WTC11 (cell line): ENCODE data around the gene DISP3. TPM values are rescaled to one million over a fixed set of nuclear protein-coding genes. Genes with fewer than 3 reads are reported as not detected.

ENCODE experiments used
- ATAC-seq: fragments of 200-7000 bp; cut with Tn5 transposase; 2 replicates; pipeline ENCODE4 v1.10.0; 2021; ENCODE audit warnings: mild to moderate bottlenecking, moderate library complexity
- CTCF ChIA-PET: fragments of 300-600 bp; sonication (Branson Sonifier 250); formaldehyde crosslinking; loops from one replicate; lab custom pipeline; 2021; ENCODE audit warnings: antibody characterized with exemption; lab: Charles Lee
- POLR2A ChIA-PET: fragments of 350-600 bp; sonication (Branson Sonifier 250); formaldehyde crosslinking; loops from one replicate; lab custom pipeline; 2021; ENCODE audit warnings: antibody characterized with exemption; lab: Charles Lee
- DNase-seq: peaks from one replicate; pipeline ENCODE4 v3.0.0; 2021; ENCODE audit warnings: low spot score
- H3K27ac Mint-ChIP-seq: 2 replicates; pipeline ENCODE4 v1.8.0; 2021; ENCODE audit warnings: mixed read lengths
- H3K27me3 Mint-ChIP-seq: 2 replicates; pipeline ENCODE4 v1.8.0; 2021; ENCODE audit warnings: low read depth, mild to moderate bottlenecking, moderate library complexity, mixed read lengths
- H3K36me3 Mint-ChIP-seq: 2 replicates; pipeline ENCODE4 v1.8.0; 2021; ENCODE audit warnings: mixed read lengths
- H3K4me1 Mint-ChIP-seq: 2 replicates; pipeline ENCODE4 v1.8.0; 2022; ENCODE audit warnings: mixed read lengths
- H3K4me3 Mint-ChIP-seq: 2 replicates; pipeline ENCODE4 v1.8.0; 2021; ENCODE audit warnings: mild to moderate bottlenecking, moderate library complexity, mixed read lengths
- H3K9me3 Mint-ChIP-seq: 2 replicates; pipeline ENCODE4 v1.8.0; 2021; ENCODE audit warnings: mixed read lengths
- EMX1 ChIP-seq: fragments of 250-450 bp; sonication (Bioruptor Pico); IDR thresholded peaks from 2 replicates; pipeline ENCODE4 v1.8.0; 2021; ENCODE audit warnings: mild to moderate bottlenecking
- ETV6 ChIP-seq: sonication (generic); formaldehyde crosslinking; IDR thresholded peaks from 2 replicates; pipeline ENCODE4 v1.8.1; 2022; ENCODE audit warnings: mild to moderate bottlenecking, missing genetic modification reagents
- FOXJ3 ChIP-seq: sonication (generic); formaldehyde crosslinking; IDR thresholded peaks from 2 replicates; pipeline ENCODE4 v1.9.0; 2021; ENCODE audit warnings: missing genetic modification reagents, mild to moderate bottlenecking, borderline replicate concordance
- HMGA2 ChIP-seq: fragments of 250-450 bp; sonication (Bioruptor Pico); IDR thresholded peaks from 2 replicates; pipeline ENCODE4 v1.4.0; 2021; ENCODE audit warnings: mild to moderate bottlenecking, moderate library complexity
- JUN ChIP-seq: sonication (generic); formaldehyde crosslinking; IDR thresholded peaks from 2 replicates; pipeline ENCODE4 v1.8.0; 2023; ENCODE audit warnings: mild to moderate bottlenecking, missing genetic modification reagents
- NFYB ChIP-seq: sonication (generic); formaldehyde crosslinking; conservative IDR thresholded peaks from 2 replicates; pipeline ENCODE4 v1.8.0; 2022; ENCODE audit warnings: low read depth, missing genetic modification reagents
- NR1H2 ChIP-seq: sonication (generic); formaldehyde crosslinking; IDR thresholded peaks from 2 replicates; pipeline ENCODE4 v1.9.0; 2021; ENCODE audit warnings: mild to moderate bottlenecking, moderate library complexity, missing genetic modification reagents
- NR2C2 ChIP-seq: sonication (generic); formaldehyde crosslinking; IDR thresholded peaks from 2 replicates; pipeline ENCODE4 v1.8.0; 2022; ENCODE audit warnings: mild to moderate bottlenecking, missing genetic modification reagents
- RELA ChIP-seq: sonication (generic); formaldehyde crosslinking; IDR thresholded peaks from 2 replicates; pipeline ENCODE4 v1.8.1; 2022; ENCODE audit warnings: missing genetic modification reagents, mild to moderate bottlenecking, borderline replicate concordance
- RORB ChIP-seq: fragments of 250-450 bp; sonication (Bioruptor Pico); IDR thresholded peaks from 2 replicates; pipeline ENCODE4 v1.9.0; 2021; ENCODE audit warnings: mild to moderate bottlenecking
- SOX15 ChIP-seq: fragments of 250-450 bp; sonication (Bioruptor Pico); IDR thresholded peaks from 2 replicates; pipeline ENCODE4 v1.9.0; 2021; ENCODE audit warnings: mild to moderate bottlenecking
- TEAD4 ChIP-seq: sonication (generic); formaldehyde crosslinking; IDR thresholded peaks from 2 replicates; pipeline ENCODE4 v1.8.0; 2022; ENCODE audit warnings: mild to moderate bottlenecking, missing genetic modification reagents
- ZNF232 ChIP-seq: sonication (generic); formaldehyde crosslinking; IDR thresholded peaks from 2 replicates; pipeline ENCODE4 v1.8.0; 2022; ENCODE audit warnings: mild to moderate bottlenecking, missing genetic modification reagents
- ZNF671 ChIP-seq: fragments of 250-450 bp; sonication (Bioruptor Pico); IDR thresholded peaks from 2 replicates; pipeline ENCODE4 v1.8.0; 2021; ENCODE audit warnings: mild to moderate bottlenecking
- total RNA-seq: library from RNA; stranded (reverse); gene quantifications from 3 replicates; pipeline ENCODE4 v1.2.3, GENCODE V29; 2021
- TF ChIP-seq, protein P1 (sequence below): fragments of 250-450 bp; sonication (Bioruptor Pico); IDR thresholded peaks from 2 replicates; pipeline ENCODE4 v1.9.0; 2021; ENCODE audit warnings: mild to moderate bottlenecking
- TF ChIP-seq, protein P2 (sequence below): sonication (generic); formaldehyde crosslinking; IDR thresholded peaks from 2 replicates; pipeline ENCODE4 v1.8.1; 2022; ENCODE audit warnings: low read depth, mild to moderate bottlenecking, moderate library complexity, missing genetic modification reagents, borderline replicate concordance
- TF ChIP-seq, protein P3 (sequence below): sonication (generic); formaldehyde crosslinking; IDR thresholded peaks from 2 replicates; pipeline ENCODE4 v1.8.1; 2022; ENCODE audit warnings: missing genetic modification reagents, borderline replicate concordance
- TF ChIP-seq, protein P4 (sequence below): sonication (generic); formaldehyde crosslinking; IDR thresholded peaks from 2 replicates; pipeline ENCODE4 v1.8.1; 2023; ENCODE audit warnings: mild to moderate bottlenecking, missing genetic modification reagents, borderline replicate concordance
- TF ChIP-seq, protein P5 (sequence below): sonication (generic); formaldehyde crosslinking; IDR thresholded peaks from 2 replicates; pipeline ENCODE4 v1.8.0; 2022; ENCODE audit warnings: mild to moderate bottlenecking, missing genetic modification reagents
- TF ChIP-seq, protein P6 (sequence below): fragments of 200-600 bp; IDR thresholded peaks from 2 replicates; pipeline ENCODE4 v1.8.0; 2022; ENCODE audit warnings: antibody characterized with exemption
- TF ChIP-seq, protein P7 (sequence below): fragments of 250-450 bp; sonication (Bioruptor Pico); IDR thresholded peaks from 2 replicates; pipeline ENCODE4 v1.9.0; 2021; ENCODE audit warnings: mild to moderate bottlenecking
- TF ChIP-seq, protein P8 (sequence below): sonication (generic); formaldehyde crosslinking; IDR thresholded peaks from 2 replicates; pipeline ENCODE4 v1.8.0; 2022; ENCODE audit warnings: mild to moderate bottlenecking, missing genetic modification reagents

Gene DISP3
- total RNA-seq, 1 experiment from 2014 or later = 6.0 TPM

DNA sequence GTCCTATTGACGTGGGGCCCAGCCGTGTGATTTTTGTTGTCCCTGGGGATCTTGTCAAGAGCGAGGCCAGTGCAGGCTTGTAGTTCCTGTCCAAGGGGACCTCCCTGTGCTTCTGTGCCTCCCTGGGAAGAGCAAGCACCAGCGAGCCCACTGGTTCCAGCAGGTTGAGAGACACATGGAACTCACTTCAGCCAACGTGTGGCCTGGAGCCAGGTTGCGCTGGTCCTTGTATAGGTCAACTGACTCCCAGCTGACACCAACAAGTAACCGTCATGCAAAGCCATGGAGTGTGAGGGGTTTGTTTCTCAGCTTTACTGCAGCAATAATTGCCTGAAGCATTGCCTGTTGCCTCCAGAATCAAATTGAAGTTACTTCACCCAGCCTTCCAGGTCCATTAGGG, 63.0 kb downstream of the DISP3 start (continued):
- TF ChIP-seq, protein P1, sequence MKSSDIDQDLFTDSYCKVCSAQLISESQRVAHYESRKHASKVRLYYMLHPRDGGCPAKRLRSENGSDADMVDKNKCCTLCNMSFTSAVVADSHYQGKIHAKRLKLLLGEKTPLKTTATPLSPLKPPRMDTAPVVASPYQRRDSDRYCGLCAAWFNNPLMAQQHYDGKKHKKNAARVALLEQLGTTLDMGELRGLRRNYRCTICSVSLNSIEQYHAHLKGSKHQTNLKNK (CRISPR knock-in tag) = no peak
- no peak for TF ChIP-seq NFYB (CRISPR knock-in tag)
- TF ChIP-seq, protein P2, sequence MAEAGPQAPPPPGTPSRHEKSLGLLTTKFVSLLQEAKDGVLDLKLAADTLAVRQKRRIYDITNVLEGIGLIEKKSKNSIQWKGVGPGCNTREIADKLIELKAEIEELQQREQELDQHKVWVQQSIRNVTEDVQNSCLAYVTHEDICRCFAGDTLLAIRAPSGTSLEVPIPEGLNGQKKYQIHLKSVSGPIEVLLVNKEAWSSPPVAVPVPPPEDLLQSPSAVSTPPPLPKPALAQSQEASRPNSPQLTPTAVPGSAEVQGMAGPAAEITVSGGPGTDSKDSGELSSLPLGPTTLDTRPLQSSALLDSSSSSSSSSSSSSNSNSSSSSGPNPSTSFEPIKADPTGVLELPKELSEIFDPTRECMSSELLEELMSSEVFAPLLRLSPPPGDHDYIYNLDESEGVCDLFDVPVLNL (CRISPR knock-in tag) = no peak
- TF ChIP-seq, protein P3, sequence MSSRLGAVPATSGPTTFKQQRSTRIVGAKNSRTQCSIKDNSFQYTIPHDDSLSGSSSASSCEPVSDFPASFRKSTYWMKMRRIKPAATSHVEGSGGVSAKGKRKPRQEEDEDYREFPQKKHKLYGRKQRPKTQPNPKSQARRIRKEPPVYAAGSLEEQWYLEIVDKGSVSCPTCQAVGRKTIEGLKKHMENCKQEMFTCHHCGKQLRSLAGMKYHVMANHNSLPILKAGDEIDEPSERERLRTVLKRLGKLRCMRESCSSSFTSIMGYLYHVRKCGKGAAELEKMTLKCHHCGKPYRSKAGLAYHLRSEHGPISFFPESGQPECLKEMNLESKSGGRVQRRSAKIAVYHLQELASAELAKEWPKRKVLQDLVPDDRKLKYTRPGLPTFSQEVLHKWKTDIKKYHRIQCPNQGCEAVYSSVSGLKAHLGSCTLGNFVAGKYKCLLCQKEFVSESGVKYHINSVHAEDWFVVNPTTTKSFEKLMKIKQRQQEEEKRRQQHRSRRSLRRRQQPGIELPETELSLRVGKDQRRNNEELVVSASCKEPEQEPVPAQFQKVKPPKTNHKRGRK (CRISPR knock-in tag) = no peak
- TF ChIP-seq, all 79 proteins: peak for 0

DNA sequence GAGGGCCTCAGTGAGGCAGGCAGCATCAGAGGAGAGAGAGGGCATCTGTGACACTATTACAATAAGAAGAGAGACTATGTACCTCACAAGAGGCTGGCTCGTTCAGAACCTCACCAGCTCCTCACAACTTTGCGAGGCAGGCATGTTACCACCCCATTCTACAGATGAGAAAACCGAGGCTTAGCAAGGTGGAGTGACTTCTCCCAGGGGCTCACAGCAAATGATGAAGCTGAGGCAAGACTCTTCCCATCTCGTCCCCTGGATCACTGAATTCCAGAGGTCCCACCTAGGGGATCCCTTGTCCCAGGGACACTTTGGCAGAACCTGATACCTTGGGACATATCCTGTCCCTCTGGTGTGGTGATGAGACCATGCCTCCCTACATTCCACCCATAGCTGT, 64.4 kb downstream of the DISP3 start:
- Mint-ChIP-seq H3K4me3 (no peak overlapping the region), H3K27me3 (peaks cover 3% of the 10 kb centered on the region), H3K9me3 (no peaks in the 10 kb centered on the region), H3K36me3 (no peaks in the 10 kb centered on the region), H3K4me1 (peaks cover 14% of the 10 kb centered on the region), H3K27ac (no peak overlapping the region)
- ChIA-PET CTCF (interaction anchor here (0.7 to 1.4 kb wide), 3 partner anchors 9 to 102 kb away, joined by 3 to 7 read pairs (median 4); no protein-coding TSS in a partner anchor), POLR2A (no interaction called here)
- no peak for ATAC-seq
- DNase-seq = no peak
- TF ChIP-seq HMGA2 (no peak), FOXJ3 (CRISPR knock-in tag) (no peak), NR1H2 (CRISPR knock-in tag) (no peak), NR2C2 (no peak), RORB (CRISPR knock-in tag) (no peak), ETV6 (no peak), SOX15 (no peak), JUN (CRISPR knock-in tag) (no peak), ZNF232 (no peak), RELA (CRISPR knock-in tag) (no peak), TEAD4 (no peak), EMX1 (CRISPR knock-in tag) (no peak), ZNF671 (CRISPR knock-in tag) (no peak)
- TF ChIP-seq, protein P4, sequence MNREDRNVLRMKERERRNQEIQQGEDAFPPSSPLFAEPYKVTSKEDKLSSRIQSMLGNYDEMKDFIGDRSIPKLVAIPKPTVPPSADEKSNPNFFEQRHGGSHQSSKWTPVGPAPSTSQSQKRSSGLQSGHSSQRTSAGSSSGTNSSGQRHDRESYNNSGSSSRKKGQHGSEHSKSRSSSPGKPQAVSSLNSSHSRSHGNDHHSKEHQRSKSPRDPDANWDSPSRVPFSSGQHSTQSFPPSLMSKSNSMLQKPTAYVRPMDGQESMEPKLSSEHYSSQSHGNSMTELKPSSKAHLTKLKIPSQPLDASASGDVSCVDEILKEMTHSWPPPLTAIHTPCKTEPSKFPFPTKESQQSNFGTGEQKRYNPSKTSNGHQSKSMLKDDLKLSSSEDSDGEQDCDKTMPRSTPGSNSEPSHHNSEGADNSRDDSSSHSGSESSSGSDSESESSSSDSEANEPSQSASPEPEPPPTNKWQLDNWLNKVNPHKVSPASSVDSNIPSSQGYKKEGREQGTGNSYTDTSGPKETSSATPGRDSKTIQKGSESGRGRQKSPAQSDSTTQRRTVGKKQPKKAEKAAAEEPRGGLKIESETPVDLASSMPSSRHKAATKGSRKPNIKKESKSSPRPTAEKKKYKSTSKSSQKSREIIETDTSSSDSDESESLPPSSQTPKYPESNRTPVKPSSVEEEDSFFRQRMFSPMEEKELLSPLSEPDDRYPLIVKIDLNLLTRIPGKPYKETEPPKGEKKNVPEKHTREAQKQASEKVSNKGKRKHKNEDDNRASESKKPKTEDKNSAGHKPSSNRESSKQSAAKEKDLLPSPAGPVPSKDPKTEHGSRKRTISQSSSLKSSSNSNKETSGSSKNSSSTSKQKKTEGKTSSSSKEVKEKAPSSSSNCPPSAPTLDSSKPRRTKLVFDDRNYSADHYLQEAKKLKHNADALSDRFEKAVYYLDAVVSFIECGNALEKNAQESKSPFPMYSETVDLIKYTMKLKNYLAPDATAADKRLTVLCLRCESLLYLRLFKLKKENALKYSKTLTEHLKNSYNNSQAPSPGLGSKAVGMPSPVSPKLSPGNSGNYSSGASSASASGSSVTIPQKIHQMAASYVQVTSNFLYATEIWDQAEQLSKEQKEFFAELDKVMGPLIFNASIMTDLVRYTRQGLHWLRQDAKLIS = no peak
- TF ChIP-seq, protein P5, sequence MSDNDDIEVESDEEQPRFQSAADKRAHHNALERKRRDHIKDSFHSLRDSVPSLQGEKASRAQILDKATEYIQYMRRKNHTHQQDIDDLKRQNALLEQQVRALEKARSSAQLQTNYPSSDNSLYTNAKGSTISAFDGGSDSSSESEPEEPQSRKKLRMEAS (CRISPR knock-in tag) = no peak
- TF ChIP-seq, protein P6, sequence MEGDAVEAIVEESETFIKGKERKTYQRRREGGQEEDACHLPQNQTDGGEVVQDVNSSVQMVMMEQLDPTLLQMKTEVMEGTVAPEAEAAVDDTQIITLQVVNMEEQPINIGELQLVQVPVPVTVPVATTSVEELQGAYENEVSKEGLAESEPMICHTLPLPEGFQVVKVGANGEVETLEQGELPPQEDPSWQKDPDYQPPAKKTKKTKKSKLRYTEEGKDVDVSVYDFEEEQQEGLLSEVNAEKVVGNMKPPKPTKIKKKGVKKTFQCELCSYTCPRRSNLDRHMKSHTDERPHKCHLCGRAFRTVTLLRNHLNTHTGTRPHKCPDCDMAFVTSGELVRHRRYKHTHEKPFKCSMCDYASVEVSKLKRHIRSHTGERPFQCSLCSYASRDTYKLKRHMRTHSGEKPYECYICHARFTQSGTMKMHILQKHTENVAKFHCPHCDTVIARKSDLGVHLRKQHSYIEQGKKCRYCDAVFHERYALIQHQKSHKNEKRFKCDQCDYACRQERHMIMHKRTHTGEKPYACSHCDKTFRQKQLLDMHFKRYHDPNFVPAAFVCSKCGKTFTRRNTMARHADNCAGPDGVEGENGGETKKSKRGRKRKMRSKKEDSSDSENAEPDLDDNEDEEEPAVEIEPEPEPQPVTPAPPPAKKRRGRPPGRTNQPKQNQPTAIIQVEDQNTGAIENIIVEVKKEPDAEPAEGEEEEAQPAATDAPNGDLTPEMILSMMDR = no peak
- TF ChIP-seq, protein P7, sequence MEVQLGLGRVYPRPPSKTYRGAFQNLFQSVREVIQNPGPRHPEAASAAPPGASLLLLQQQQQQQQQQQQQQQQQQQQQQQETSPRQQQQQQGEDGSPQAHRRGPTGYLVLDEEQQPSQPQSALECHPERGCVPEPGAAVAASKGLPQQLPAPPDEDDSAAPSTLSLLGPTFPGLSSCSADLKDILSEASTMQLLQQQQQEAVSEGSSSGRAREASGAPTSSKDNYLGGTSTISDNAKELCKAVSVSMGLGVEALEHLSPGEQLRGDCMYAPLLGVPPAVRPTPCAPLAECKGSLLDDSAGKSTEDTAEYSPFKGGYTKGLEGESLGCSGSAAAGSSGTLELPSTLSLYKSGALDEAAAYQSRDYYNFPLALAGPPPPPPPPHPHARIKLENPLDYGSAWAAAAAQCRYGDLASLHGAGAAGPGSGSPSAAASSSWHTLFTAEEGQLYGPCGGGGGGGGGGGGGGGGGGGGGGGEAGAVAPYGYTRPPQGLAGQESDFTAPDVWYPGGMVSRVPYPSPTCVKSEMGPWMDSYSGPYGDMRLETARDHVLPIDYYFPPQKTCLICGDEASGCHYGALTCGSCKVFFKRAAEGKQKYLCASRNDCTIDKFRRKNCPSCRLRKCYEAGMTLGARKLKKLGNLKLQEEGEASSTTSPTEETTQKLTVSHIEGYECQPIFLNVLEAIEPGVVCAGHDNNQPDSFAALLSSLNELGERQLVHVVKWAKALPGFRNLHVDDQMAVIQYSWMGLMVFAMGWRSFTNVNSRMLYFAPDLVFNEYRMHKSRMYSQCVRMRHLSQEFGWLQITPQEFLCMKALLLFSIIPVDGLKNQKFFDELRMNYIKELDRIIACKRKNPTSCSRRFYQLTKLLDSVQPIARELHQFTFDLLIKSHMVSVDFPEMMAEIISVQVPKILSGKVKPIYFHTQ (CRISPR knock-in tag) = no peak
- TF ChIP-seq, protein P8, sequence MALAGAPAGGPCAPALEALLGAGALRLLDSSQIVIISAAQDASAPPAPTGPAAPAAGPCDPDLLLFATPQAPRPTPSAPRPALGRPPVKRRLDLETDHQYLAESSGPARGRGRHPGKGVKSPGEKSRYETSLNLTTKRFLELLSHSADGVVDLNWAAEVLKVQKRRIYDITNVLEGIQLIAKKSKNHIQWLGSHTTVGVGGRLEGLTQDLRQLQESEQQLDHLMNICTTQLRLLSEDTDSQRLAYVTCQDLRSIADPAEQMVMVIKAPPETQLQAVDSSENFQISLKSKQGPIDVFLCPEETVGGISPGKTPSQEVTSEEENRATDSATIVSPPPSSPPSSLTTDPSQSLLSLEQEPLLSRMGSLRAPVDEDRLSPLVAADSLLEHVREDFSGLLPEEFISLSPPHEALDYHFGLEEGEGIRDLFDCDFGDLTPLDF (CRISPR knock-in tag) = no peak
